Colon (tissue), 2 donors: Measurements from ENCODE around the gene CHMP1B.
"Not testable (repeated sequence)": the region's sequence is repeated elsewhere in the genome, so short reads cannot be mapped to it uniquely, and the experiment has no call there.

ENCODE experiments used
- FAIRE-seq: peaks from 2 replicates; lab custom pipeline; 2012; peaks lifted over from hg19 to GRCh38; lab: Jason Lieb, UNC
- donor health status: control.
- donor health status: control.

CHMP1B gene

DNA sequence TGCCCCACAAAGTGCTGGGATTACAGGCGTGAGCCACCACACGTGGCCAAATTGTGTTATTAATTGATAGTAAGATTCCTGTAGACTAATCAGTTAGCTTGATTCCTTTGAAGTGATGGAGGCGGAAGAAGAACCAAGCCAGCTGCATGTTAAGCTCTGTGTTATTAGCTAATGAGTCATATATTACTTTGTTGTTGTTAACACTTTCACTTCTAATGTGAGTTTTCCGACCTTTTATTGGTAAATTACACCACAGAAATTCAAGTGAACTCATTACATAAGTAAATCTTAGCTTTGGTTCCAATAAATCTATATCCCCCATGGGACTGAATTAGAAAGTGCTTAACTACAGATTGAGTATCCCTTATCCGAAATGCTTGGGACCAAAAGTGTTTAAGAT lies 20.3 kb downstream of the CHMP1B start:
- FAIRE-seq: no peak

- no peak for FAIRE-seq
These were observed 21.4 kb downstream of the CHMP1B start for GRCh38 chr18:11872479-11873136.

DNA sequence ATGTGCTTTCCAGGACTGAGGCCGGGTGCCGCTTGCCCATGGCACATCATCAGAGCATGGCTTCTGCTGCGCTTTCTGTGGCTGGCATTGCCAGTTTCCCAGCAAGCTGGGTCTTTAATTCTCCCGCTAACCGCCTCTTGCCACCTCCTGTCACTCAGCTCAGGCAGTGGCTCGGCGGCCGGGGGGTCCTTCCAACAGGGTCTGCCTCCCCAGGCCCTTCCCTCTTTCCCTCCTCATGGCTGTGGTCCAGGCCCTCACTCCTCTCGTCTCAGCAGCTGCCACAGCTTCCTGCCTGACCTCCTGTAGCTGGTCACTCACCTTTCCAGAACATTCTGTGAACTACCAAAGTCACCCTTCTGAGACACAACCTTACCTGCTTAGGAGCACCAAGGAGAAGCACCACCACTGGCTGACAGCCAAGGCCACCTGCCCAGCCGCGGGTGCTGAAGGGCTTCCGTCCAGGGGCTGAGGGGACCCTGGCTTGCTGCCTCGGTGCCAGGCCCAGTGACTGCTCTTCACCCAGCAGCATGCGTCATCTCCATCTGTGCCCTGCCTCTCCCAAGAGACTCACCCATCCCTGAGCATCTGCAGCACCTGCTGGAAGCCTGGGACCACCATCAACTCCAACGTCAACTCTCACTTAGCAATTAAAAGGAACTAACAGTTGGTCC lies 22.6 kb downstream of the CHMP1B start:
- no peak for FAIRE-seq

GRCh38 chr18:11874676-11875075 lies 23.5 kb downstream of the CHMP1B start:
- no peak for FAIRE-seq

DNA sequence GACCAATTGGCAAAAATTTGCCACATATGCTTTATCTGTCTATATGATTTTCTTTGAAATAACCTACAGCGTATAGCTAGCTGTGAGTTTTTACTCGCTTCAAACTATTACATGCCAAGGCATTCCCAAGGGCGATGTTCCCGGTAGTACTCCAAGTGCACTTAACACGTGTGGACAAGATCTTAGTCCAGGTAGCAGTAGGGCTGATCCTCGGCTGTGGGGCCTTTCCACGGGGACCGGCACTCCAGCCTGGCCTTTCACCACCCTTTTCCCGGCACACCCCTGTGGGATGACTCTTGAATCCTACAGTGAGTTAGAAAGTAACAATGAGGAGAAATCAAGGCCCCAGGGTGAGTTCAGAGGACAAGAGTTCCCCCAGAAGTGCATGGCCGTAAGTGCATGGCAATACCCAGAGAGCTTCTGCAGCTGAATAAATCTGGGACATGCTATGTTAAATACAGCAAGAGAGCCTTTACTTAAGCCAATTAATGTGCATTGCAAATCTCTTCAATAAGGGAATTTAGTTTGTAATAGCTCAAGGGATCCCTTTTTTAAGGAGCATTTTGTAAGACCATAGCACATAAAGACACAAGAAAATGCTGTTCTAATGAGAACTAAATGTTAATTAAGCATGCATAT lies 26.4 kb downstream of the CHMP1B start:
- no peak for FAIRE-seq

DNA sequence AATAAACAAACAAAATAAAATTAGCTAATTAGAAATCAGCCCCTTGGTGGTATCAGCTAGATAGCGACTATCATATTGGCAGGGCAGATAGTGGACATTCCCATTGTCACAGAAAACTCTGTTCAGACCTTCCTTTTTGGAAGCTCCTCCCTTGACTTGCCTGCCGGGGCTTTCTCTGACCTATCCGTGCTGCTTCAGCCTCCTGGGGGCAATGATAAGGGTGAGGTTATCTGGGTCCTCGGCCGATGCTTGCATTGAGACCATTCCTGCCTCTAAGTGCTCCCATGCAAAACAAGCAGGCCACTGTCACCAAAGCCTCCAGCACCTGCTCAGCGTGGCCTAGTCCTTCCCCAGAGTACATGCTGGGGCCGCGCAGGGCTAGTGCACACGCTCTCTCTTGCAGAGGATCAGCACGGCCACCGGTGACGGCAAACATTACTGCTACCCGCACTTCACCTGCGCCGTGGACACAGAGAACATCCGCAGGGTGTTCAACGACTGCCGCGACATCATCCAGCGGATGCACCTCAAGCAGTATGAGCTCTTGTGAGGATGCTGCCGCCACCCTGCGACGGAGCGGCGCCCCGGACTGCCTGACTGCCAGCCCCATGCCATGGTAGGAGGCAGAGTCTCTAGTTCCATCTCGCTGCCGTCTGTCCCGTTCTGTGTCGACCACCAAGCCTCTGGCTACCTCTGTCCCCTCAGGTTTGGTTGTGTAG lies 29.5 kb downstream of the CHMP1B start:
- no peak for FAIRE-seq

GRCh38 chr18:11882636-11883035 lies 31.4 kb downstream of the CHMP1B start:
- no peak for FAIRE-seq

DNA sequence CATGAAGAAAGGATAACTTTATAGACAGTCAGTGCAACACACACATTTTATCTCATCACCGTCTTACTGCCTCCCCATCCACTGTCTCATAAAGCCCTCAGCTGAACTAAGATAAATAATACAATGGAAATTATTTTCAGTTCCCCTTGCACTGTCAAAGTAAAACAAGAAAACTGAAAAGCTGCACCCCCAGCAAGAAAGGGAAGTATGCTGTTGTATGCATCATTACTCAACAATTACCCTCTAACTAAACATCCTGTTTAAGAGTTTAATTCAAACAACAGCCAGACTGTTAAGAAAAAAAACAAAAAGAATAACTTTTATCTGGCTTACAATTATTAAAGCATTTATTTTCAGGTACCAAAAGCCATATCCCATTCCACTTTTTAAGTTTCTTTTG lies 31.9 kb downstream of the CHMP1B start:
- FAIRE-seq: no peak

DNA sequence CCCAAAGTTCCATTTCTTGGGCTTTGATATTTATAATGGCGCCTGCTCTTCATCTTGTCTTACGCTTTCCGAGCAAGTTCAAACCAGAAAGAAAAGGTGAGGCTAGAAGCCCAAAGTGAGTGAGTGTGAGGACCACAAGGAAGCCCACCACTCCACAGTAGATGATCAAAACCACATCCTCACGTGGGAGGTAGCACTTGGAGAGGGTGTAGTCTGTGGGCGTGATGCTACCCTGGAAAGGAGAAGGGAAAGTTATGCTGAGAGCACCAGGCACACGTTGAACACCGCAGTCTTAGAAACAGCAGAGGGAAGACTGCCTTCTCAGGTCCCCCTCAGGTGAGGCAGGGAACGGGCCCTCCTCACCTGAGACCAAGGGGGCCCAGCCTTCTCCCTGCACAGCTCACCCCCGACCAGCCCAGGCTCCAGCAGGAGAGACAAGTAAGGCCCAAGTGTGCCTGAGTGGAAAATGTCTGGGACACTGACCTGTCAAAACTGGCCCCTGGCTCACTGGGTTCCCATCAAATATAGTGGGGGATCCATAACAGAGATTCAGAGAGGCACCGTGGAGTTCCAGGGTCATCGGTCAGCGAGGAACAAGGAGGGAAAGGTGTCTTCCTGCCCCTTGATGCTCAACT lies 33.3 kb downstream of the CHMP1B start:
- FAIRE-seq: no peak

- FAIRE-seq: no peak
These were observed 34.2 kb downstream of the CHMP1B start for GRCh38 chr18:11885278-11885947.

- FAIRE-seq: no peak
These were observed 35.4 kb downstream of the CHMP1B start for GRCh38 chr18:11886577-11887110.

DNA sequence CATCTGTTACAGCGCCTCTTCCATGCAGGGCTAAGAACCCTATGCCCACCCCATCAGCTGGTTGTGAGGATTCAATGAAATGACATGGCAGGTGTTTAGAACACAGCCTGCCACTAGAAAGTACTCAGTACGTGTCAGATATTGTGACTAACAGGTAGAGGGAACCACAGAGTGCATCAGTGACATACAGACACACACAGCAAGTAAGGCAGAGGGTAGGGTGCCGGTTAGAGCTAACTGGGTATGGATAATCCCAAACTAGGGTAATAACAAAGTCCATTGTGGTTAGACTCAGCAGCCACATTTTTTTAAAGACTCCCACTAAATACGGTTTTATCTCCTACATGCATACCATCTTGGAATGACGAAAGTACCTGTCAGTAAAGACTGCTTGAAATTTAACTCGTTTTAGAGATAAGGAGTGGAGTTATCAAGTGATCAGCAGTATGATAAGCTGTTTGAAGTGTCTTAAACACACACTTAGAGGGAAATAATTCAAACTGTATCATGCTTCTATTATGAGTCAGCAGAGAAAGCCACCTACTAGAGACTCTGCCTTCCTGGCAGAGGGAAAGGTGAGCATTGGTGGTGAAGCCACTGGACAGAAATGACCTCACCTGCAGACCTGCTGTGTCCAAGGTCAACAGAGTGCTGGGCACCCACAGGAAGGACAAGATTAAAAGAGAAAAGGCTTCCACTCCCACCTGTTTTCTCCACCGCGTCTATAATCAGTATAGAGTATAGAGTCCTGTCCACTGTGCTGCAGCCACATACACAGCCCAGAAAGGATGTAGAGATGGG lies 36.3 kb downstream of the CHMP1B start:
- FAIRE-seq: no peak

GRCh38 chr18:11888726-11889125 lies 37.5 kb downstream of the CHMP1B start:
- FAIRE-seq: no peak

- no peak for FAIRE-seq
These were observed 38.1 kb downstream of the CHMP1B start for GRCh38 chr18:11889284-11889683.

- FAIRE-seq: no peak
These were observed 40.5 kb downstream of the CHMP1B start for GRCh38 chr18:11891737-11892136.

DNA sequence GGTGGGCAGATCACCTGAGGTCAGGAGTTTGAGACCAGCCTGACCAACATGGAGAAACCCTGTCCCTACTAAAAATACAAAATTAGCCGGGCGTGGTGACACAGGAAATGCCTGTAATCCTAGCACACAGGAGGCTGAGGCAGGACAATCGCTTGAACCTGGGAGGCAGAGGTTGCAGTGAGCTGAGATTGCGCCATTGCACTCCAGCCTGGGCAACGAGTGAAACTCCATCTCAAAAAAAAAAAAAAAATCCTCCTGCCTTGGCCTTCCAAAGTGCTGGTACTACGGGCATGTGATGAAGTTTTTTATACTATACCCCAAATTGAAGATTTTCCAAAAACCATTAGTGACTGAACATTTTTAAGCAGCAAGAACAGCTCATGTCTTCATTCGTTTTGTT lies 41.2 kb downstream of the CHMP1B start:
- not testable (repeated sequence) for FAIRE-seq

GRCh38 chr18:11897781-11898180 lies 46.6 kb downstream of the CHMP1B start:
- FAIRE-seq: no peak

DNA sequence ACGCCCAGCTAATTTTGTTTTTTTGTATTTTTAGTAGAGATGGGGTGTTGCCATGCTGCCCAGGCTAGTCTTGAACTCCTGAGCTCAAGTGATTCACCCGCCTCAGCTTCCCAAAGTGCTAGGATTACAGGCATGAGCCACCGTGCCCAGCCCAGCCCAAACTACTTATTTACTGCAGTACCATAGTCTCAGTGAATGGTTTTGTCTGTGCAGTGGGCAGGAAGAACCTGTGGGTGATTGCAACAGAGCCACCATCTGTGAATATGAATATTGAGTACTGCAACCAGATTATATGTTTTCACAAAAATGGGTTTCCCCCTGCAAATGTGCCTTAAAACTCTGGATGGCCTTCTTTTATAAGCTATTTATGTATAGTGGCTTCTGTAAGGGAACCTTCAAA lies 47.9 kb downstream of the CHMP1B start:
- no peak for FAIRE-seq

GRCh38 chr18:11901826-11902438 lies 50.7 kb downstream of the CHMP1B start:
- FAIRE-seq: no peak
